Bronchial epithelial cell (primary cell): Measurements from ENCODE around the gene SLU7. TPM values are rescaled to one million over a fixed set of nuclear protein-coding genes. Genes with fewer than 3 reads are reported as not detected.

Experiments used
- DNase-seq: peaks from one replicate; pipeline ENCODE4 v3.0.0-alpha.2; 2010; ENCODE audit warnings: low read depth
- FAIRE-seq: peaks from 2 replicates; lab custom pipeline; 2011; peaks lifted over from hg19 to GRCh38; lab: Jason Lieb, UNC
- H3K27me3 ChIP-seq: 2 replicates; pipeline ENCODE4 v1.5.1; 2011; ENCODE audit warnings: low read length; ENCODE audit not compliant: control insufficient read depth, insufficient read depth
- H3K36me3 ChIP-seq: 2 replicates; pipeline ENCODE4 v1.5.1; 2011; ENCODE audit warnings: low read length; ENCODE audit not compliant: control insufficient read depth, insufficient read depth
- H3K4me3 ChIP-seq: 2 replicates; pipeline ENCODE4 v1.5.1; 2011; ENCODE audit warnings: mild to moderate bottlenecking, low read depth, low read length, control low read depth
- total RNA-seq: library from RNA; depleted of rRNA; stranded (reverse); fragments of >200 nt; gene quantifications from 2 replicates; pipeline ENCODE4 v1.2.1, GENCODE V29; 2014
- TF ChIP-seq, protein P1 (sequence below): IDR thresholded peaks from 2 replicates; pipeline ENCODE4 v1.5.1; 2011; ENCODE audit warnings: mild to moderate bottlenecking, moderate library complexity, low read length, control low read depth, inconsistent platforms; ENCODE audit not compliant: insufficient read depth, severe bottlenecking

Gene SLU7
- total RNA-seq, 1 donor from 2014 or later, result 51.3 TPM

DNA sequence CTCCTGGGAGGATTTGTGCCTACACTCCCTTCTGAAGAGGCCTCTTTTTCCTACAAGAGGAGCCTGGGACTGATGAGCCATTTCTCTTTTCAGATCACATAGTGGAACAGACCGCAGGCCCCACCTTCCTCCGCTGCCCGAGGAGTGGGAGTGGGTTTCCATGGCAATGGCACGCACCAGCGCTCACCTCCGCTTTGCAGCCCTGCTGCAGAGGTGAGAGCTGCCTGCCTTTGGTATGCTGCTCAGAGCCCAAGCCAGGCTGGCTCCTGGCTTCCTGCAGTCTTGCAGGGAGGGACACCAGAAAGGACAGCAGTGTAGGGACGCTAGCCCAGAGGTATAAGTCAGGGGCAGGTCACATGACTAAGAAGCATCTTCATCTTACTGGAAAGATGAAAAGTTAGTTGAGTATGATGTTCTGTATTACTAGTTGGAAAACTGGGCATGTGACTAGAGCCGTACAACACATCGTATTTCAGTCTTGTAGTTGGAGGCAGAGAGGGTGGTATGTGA is 15.2 kb upstream of the SLU7 start:
- DNase-seq (peak; percentile 81), FAIRE-seq (no peak)
- Histone ChIP-seq H3K27me3 (no peaks in the 10 kb centered on the region), H3K36me3 (no peaks in the 10 kb centered on the region), H3K4me3 (no peak overlapping the region)
- TF ChIP-seq, protein P1, sequence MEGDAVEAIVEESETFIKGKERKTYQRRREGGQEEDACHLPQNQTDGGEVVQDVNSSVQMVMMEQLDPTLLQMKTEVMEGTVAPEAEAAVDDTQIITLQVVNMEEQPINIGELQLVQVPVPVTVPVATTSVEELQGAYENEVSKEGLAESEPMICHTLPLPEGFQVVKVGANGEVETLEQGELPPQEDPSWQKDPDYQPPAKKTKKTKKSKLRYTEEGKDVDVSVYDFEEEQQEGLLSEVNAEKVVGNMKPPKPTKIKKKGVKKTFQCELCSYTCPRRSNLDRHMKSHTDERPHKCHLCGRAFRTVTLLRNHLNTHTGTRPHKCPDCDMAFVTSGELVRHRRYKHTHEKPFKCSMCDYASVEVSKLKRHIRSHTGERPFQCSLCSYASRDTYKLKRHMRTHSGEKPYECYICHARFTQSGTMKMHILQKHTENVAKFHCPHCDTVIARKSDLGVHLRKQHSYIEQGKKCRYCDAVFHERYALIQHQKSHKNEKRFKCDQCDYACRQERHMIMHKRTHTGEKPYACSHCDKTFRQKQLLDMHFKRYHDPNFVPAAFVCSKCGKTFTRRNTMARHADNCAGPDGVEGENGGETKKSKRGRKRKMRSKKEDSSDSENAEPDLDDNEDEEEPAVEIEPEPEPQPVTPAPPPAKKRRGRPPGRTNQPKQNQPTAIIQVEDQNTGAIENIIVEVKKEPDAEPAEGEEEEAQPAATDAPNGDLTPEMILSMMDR, result no peak

DNA sequence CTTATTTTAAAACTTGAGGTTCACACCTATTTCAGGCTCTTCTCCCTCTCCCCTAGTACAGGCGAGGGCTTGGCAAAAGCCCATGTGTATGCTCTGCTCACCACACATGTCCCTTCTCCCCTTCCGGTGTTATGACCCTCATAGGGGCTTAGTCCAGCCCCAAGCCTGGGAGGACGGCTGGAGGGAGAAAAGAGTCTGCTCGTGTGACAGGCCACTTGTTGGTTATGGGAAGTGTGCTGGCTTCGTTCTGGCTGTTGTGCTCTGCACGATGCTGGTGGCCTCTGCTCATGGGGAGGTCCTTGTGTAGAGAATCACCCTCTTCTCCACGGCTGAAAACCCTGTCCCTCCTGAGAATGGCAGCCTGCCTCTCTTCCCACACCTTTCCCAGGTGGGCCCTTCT is 13.9 kb upstream of the SLU7 start:
- Histone ChIP-seq H3K36me3 (no peaks in the 10 kb centered on the region), H3K4me3 (no peak overlapping the region), H3K27me3 (no peaks in the 10 kb centered on the region)
- FAIRE-seq, result no peak
- TF ChIP-seq, protein P1, result no peak
- no peak for DNase-seq

DNA sequence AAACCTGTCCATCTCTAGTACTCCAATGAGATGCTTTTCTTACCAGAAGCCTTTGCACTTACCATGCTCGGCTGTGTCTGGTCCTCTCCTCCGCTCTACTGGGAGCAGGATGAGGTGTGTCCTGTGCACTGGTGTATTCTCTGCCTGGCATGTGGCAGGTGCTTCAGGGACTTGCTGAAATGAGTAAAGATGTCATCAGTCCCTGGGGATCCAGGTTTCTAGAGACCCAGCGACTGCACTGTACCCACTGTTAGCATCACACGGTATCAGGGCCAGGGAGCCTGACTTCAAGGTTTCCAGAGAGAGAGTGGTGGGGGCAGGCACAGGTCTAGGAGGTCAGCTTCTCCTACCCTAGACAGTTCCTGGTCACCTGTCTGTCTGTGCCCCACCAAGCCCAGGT is 13.3 kb upstream of the SLU7 start:
- TF ChIP-seq, protein P1, result no peak

DNA sequence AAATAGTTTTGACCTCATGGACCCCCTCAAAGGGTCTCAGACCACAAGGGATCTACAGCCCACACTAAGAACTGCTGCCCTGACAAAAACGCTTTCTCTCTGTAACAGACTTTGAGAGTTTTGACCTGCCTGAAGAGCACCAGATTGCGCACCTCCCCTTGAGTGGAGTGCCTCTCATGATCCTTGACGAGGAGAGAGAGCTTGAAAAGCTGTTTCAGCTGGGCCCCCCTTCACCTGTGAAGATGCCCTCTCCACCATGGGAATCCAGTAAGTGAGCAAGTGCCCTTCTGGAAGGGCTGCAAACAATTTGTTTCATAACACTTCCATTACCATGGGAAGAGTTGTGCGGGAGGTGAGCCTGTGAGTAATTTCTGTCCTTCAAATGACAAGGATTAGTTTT is 8.7 kb upstream of the SLU7 start:
- Histone ChIP-seq H3K27me3 (no peaks in the 10 kb centered on the region), H3K4me3 (no peak overlapping the region), H3K36me3 (no peaks in the 10 kb centered on the region)
- TF ChIP-seq, protein P1, result no peak
- no peak for DNase-seq
- FAIRE-seq, result no peak

More for the DNA sequence above, 13.3 kb upstream of the SLU7 start:
- Histone ChIP-seq H3K4me3 (no peak overlapping the region), H3K36me3 (no peaks in the 10 kb centered on the region), H3K27me3 (no peaks in the 10 kb centered on the region)
- DNase-seq (no peak), FAIRE-seq (no peak)

DNA sequence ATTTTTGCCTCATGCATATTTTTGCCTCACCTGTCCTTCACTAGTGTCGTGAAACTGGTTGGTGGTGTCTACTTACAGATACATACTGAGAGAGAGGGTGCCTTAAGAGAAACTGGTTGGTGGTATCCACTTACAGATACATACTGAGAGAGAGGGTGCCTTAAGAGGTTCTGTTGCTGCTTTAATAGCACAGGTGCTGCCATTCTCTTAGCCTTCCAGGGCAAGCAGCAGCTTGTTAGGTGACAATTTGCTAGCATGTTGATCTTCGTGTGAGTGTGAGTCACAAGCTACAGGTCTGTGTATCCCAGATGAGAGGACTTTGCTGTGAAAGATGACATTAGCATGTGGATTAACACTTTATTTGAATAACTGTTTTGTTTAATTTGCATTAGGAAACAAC is 4.2 kb upstream of the SLU7 start:
- TF ChIP-seq, protein P1, result no peak
- no peaks in the 10 kb centered on the region for H3K36me3 ChIP-seq
- DNase-seq, result peak; percentile 96
- H3K27me3 ChIP-seq, result no peaks in the 10 kb centered on the region
- peak; percentile 18 for FAIRE-seq
- no peak overlapping the region for H3K4me3 ChIP-seq
